Activated T-helper 2 cell treated with anti-CD3 and anti-CD28 coated beads, Interferon-gamma antibody, Interleukin-2, Interleukin-4, amounts not matched to agents 10 μg/mL and 5 μg/mL and 100 μg/mL, durations not matched to agents 14 hours and 24 hours and 36 hours (primary cell): ENCODE results near the gene HRH3. TPM values are rescaled to one million over a fixed set of nuclear protein-coding genes. Genes with fewer than 3 reads are reported as not detected.
A peak's percentile ranks its signal among the peaks of the same experiment; 100 is the strongest.

Source experiments
- DNase-seq: peaks from one replicate; pipeline ENCODE4 v3.0.0; 2021; ENCODE audit warnings: low spot score
- H3K27ac Mint-ChIP-seq: one replicate; pipeline ENCODE4 v1.8.0; 2021; ENCODE audit warnings: mixed read lengths
- H3K27me3 Mint-ChIP-seq: one replicate; pipeline ENCODE4 v1.8.0; 2021; ENCODE audit warnings: low read depth, mixed read lengths
- H3K36me3 Mint-ChIP-seq: one replicate; pipeline ENCODE4 v1.8.0; 2021; ENCODE audit warnings: low read depth, mixed read lengths
- H3K4me1 Mint-ChIP-seq: one replicate; pipeline ENCODE4 v1.8.0; 2021; ENCODE audit warnings: low read depth, mixed read lengths
- H3K4me3 Mint-ChIP-seq: one replicate; pipeline ENCODE4 v1.8.0; 2021; ENCODE audit warnings: low read depth, mild to moderate bottlenecking, moderate library complexity, mixed read lengths
- H3K9me3 Mint-ChIP-seq: one replicate; pipeline ENCODE4 v1.8.0; 2021; ENCODE audit warnings: mixed read lengths
- intact Hi-C: fragments of 100-400 bp; cut with micrococcal nuclease; formaldehyde crosslinking; loops from one replicate; pipeline ENCODE4 v1.15.1; 2023
- total RNA-seq: library from RNA; stranded (reverse); gene quantifications from 2 replicates; pipeline ENCODE4 v1.2.3, GENCODE V29; 2022

HRH3 gene
- total RNA-seq, 1 donor from 2014 or later, result not detected

DNA sequence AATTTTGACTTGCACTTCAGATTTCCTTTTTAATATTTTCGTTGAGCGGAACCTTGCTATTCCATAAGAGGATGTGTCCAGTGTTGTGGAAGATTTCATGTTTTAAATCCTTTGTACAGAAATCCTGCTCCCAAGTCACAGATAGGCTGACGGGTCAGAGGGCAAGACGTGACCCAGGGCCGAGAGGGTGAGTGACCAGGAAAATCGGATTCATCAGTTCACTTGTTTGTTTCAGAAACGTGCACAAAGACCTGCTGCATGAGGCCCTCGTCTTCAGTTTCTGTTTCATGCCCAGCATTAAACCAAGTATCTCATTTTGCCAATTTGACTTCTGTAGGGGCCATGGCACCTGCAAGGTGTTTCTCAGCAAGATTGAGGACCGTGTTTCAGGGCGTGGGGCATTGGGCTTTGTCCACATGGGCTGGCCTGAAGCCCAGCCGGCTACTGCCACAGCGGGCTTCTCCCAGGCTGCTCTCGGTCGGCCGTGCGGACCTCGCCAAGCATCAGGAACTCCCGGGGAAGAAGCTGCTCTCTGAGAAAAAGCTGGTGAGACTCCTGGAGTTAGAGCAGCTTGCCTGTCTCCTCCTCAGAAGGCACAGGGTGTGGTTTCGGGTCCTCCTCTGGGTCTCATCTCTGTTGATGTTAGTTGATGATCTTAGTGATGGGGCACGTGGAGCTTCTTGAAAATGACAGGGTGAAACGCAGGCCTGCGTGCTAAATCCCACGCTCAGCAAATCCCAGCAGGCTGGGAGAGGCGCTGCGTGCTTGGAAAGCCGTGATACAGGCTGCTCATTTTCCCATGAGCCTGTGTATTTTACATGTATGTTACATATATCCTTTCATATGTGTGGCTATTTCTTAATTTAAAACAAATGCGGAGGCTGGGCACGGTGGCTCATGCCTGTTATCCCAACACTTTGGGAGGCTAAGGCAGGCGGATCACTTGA, 26.7 kb downstream of the HRH3 start:
- Mint-ChIP-seq H3K27me3 (no peaks in the 10 kb centered on the region), H3K9me3 (no peaks in the 10 kb centered on the region), H3K4me3 (no peak overlapping the region), H3K27ac (no peak overlapping the region), H3K4me1 (no peaks in the 10 kb centered on the region), H3K36me3 (peaks cover 33% of the 10 kb centered on the region)
- intact Hi-C loops, result no loop called here
- no peak for DNase-seq

DNA sequence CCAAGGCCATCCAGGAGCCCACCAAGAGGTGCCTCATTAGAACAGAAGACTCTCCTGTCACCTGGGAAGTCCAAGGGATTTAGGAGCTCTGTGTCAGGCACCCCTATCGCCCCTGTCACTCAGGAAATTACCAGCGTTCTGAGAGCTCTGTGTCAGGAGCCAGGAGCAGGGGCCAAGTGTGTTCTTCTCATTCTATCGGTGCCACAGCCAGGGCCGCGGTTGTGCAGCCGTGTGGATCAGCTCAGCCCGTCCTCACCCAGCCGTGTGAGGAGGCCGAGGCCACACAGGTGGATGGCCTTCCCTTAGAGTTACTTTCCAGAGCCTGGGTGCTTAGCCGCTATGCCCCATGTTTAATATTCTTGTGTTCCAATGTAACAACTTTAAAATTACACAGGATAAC, 27.4 kb downstream of the HRH3 start:
- H3K4me3 Mint-ChIP-seq, result no peak overlapping the region
- H3K27me3 Mint-ChIP-seq, result no peaks in the 10 kb centered on the region
- peaks cover 1% of the 10 kb centered on the region for H3K4me1 Mint-ChIP-seq
- H3K27ac Mint-ChIP-seq, result no peak overlapping the region
- peaks cover 29% of the 10 kb centered on the region for H3K36me3 Mint-ChIP-seq
- no peak for DNase-seq
- intact Hi-C loops, result no loop called here
- H3K9me3 Mint-ChIP-seq, result no peaks in the 10 kb centered on the region

DNA sequence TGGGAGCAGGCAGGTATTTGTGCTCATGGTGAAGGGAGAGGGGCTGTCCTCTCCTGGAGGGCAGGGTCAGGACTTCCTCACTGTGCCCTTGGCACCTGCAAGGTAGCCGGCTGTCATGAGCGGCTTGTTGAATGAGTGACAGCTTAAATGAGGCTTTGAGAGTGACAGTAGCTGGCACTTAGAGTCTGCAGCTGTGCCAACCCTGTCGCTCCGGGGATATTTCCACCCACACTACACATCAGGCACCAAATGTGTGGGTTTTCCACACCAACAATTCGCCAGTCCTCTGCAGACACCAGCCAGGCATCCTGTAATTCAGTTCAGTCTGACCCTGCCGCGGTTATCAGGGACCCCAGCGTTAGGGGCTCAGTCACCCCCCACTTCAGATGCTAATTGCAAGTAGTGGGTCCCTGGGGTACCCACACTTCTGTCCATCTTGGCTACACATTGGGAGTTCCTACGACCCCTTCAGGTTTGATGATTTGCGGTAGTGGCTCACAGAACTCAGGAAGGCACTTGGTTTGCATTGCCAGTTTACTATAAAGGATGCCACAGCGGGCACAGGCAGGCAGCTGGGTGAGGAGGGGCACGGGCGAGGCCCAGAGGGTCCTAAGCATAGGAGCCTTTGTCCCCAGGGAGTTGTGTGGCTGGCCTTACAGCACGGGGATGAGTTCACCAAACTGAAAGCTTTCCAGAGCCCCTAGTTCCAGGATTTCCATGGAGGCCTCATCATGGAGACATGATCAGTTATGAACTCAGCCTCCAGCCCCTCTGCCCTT, 28.1 kb downstream of the HRH3 start:
- H3K4me1 Mint-ChIP-seq, result peaks cover 6% of the 10 kb centered on the region
- no peak overlapping the region for H3K27ac Mint-ChIP-seq
- intact Hi-C loops, result no loop called here
- H3K9me3 Mint-ChIP-seq, result no peaks in the 10 kb centered on the region
- no peak for DNase-seq
- no peak overlapping the region for H3K4me3 Mint-ChIP-seq
- H3K27me3 Mint-ChIP-seq, result no peaks in the 10 kb centered on the region
- H3K36me3 Mint-ChIP-seq, result peaks cover 26% of the 10 kb centered on the region

DNA sequence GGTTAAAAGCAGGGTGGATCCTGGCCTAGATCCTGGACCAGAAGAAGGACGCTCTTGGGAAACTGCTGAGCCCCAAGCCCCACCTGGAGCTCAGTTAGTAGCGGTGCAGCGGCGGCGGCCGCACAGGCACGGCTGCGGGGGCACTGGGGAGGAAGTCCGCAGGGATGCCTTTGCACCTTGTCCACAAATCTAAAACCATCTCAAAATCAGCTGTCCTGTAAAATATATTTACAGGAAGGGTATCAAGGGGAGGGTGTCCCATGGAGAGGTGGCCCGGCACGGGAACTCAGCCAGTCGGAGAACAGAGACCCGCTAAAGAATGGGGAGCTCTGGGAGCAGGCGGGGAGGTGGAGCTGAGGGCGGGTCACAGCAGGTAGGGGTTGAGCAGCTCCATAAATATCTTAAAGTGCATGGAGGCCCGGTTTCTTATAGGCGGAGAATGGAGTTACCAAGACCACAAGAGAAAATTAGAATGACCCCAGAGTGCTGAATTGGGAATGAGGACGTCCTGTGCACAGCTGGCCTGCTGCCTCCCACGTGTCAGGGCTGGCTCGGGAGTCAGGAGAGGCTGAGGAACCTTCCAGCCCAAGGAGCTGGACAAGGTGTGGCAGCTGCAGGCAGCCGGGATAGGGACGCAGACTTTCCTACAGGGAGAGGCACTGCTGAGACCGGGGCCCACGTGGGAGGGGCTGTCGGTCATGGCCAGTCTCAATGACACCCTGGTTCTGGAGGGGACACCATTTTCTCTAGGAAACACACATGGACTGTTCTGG, 29.3 kb downstream of the HRH3 start:
- no peak overlapping the region for H3K27ac Mint-ChIP-seq
- H3K4me3 Mint-ChIP-seq, result no peak overlapping the region
- no peaks in the 10 kb centered on the region for H3K27me3 Mint-ChIP-seq
- H3K36me3 Mint-ChIP-seq, result peaks cover 25% of the 10 kb centered on the region
- no peak for DNase-seq
- no peaks in the 10 kb centered on the region for H3K9me3 Mint-ChIP-seq
- H3K4me1 Mint-ChIP-seq, result peaks cover 9% of the 10 kb centered on the region
- intact Hi-C loops, result no loop called here

DNA sequence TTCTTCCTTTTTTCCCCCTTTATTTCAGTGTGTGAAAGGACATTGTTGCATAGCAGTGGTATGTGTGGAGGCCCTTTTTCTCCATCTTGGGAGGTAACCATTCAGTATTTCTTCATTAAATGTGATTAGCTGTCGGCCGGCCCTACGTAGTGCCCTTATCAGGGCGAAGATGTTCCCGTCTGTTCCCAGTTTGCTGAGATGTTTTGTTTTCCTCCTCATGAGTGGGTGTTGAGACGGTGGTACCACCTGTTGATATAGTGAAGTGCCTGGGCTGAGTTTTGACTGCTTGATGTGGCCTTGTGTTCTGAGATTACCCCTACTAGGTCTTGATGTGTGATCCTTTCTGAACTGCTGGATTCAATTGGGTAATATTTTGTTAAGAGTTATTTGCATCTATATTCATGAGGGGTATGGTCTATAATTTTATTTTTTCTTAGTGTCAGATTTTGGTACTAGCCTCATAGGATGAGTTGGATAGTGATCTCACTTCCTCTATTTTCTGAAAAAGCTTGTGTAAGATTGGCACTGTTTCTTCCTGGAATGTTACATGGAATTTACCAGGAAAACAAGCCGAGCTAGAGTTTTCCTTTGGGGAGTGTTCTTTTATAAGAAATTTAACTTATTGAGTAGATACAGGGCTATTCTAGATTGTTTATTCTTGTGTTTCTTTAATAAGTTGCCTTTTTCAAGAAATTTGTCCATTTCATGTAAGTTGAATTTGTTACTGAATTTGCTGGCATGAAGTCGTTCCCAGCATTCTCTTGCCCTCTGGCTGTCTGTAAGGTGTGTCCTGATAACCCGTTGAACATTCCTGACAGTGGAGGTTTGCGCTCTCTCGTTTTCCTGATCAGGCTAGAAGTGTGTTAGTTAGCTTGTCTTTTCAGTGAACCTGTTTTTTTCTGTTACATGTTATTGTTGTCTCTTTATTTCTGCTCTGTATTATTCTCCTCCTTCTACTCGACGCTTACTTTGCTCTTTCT, 32.9 kb downstream of the HRH3 start:
- no peak for DNase-seq
- peaks cover 14% of the 10 kb centered on the region for H3K36me3 Mint-ChIP-seq
- H3K9me3 Mint-ChIP-seq, result no peaks in the 10 kb centered on the region
- peak overlapping the region; percentile 6 for H3K27ac Mint-ChIP-seq
- intact Hi-C loops, result no loop called here
- H3K4me3 Mint-ChIP-seq, result no peak overlapping the region
- H3K27me3 Mint-ChIP-seq, result no peaks in the 10 kb centered on the region
- peaks cover 19% of the 10 kb centered on the region for H3K4me1 Mint-ChIP-seq

DNA sequence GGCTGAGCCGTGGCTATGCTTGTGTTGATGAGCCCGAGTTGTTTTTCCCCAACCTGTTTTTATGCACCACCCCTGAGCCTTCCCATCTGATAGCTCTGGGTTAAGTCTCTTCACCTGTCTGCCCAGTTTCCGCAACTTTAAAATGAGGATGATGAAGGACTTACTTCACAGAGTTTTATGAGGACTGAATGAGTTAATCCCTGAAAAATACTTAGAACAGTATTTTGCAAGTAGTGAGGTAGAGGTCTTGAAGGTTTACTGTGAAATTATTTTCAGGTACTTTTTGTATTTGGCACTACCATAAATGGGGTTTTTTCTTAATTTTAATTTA, 34.0 kb downstream of the HRH3 start:
- H3K27me3 Mint-ChIP-seq, result no peaks in the 10 kb centered on the region
- intact Hi-C loops, result no loop called here
- H3K9me3 Mint-ChIP-seq, result no peaks in the 10 kb centered on the region
- no peak overlapping the region for H3K27ac Mint-ChIP-seq
- H3K4me1 Mint-ChIP-seq, result peaks cover 24% of the 10 kb centered on the region
- H3K4me3 Mint-ChIP-seq, result peak overlapping the region; percentile 13
- peaks cover 20% of the 10 kb centered on the region for H3K36me3 Mint-ChIP-seq
- DNase-seq, result no peak

DNA sequence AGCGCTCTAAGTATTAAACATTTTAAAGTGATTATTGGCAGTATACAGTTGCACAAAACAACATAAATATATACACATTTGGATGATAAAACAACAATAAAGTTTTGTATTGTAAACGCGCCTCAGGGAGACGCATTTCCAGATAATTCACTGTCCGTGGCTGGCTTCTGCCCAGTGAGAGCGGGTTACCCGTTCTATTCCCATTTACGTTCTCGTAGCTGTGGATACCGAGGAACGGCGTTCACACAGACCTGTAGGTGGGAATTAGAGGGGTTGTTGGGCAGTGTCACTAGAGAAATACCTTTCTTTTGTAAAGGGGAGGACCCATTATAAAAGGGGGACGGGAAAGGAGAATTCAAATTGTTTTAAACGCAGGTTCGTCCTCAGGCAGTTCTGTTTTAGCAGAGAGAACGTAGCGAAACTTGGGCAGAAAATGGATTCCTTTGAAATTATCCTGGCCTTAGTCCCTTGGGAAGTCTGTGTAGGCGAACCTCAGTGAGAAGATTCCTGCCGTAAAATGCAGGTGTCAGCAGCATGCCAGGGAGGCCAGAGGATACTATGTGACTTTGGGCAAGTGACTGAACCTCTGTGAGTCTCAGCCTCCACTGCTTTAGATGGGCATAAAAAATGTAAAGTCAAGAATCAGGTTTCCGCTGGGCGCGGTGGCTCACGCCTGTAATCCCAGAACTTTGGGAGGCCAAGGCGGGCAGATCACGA, 36.5 kb downstream of the HRH3 start:
- intact Hi-C loops, result loop anchor here (2.0 kb wide), 2 partner anchors 55 to 61 kb away; partner anchors contain the start of genes LSM14B and OSBPL2
- Mint-ChIP-seq H3K4me3 (peak overlapping the region; percentile 91), H3K27me3 (no peaks in the 10 kb centered on the region), H3K27ac (peak overlapping the region; percentile 85), H3K9me3 (no peaks in the 10 kb centered on the region), H3K36me3 (peaks cover 14% of the 10 kb centered on the region), H3K4me1 (peaks cover 24% of the 10 kb centered on the region)
- no peak for DNase-seq

DNA sequence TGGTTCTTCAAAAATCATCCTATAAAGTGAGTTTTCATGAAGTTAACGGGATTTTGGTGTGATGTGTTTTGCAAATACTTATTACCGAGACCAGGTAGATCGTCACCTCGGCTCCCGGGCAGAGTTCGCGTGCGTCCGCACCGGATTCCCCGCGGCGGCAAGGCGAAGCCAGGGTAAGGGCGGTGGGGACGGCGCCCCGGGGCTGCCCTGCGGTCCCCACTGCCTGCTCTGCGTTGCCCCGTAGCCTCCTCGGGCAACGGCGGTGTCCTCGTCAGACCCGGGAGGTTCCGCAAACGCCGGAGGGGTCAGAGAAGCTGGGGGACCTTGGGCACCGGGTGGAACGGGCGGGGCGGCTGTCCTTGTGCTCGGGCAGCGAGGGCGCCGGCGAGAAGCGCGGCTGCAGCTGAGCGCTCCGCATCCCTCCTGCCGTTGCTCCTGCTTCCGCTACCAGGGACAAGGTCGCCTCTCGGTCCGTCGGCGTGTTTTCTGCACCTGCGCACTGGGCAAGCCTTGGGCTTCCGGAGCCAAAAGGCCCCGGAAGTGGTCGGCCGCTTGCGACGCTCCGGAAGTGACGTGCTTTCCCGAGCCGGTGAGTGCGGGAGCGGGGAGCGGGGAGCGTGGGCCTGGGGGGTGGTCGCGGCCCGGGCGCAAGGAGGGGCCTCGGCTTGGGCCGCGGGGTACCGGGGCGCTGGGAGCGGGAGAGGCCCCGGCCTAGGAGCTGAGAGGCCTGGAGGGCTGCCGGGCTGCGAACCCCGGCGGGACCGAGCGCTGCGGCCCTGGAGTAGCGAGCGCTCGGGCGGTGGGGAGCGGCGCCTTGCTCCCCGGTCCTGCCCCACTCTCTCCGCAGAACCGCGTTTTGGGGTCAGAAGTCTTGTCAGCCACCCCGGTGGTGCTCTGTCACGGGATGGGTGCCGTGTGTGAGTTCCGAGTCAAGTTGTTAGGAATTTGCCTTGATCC, 37.3 kb downstream of the HRH3 start, which contains the start of gene MTG2:
TSS of gene MTG2 (plus strand) at position 560 of the 957 bp plus-strand sequence. CDS start 10,393 bp downstream, outside the sequence.
- no peaks in the 10 kb centered on the region for H3K9me3 Mint-ChIP-seq
- peaks cover 14% of the 10 kb centered on the region for H3K36me3 Mint-ChIP-seq
- DNase-seq, result peak; percentile 93
- no peaks in the 10 kb centered on the region for H3K27me3 Mint-ChIP-seq
- peak within 1 kb of the TSS; percentile 89 for H3K27ac Mint-ChIP-seq
- peak within 1 kb of the TSS; percentile 91 for H3K4me3 Mint-ChIP-seq
- intact Hi-C loops, result loop anchor here (1.0 to 2.0 kb wide), 3 partner anchors 41 to 60 kb away; partner anchors contain the start of genes LSM14B and OSBPL2
- H3K4me1 Mint-ChIP-seq, result peaks cover 24% of the 10 kb centered on the region

DNA sequence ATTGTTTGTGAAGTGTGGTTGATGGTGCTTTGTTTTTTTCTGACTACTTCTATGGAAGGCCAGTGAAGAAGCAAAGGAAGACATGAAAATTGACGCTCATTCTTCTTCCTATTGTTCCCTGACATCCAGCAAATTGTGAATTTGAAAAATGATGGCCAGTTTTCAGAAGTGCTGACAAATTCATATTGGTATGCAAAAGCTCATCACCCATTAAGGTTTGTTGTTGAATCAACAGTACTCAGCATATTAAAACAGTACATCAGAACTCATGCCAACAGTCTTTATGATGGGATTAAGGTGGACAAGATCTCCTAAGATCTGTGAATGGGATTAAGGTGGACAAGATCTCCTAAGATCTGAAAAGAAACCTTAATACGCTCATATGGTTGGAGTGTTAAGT, 38.3 kb downstream of the HRH3 start:
- Mint-ChIP-seq H3K36me3 (peaks cover 14% of the 10 kb centered on the region), H3K27ac (peak overlapping the region; percentile 89), H3K9me3 (no peaks in the 10 kb centered on the region), H3K4me1 (peaks cover 17% of the 10 kb centered on the region), H3K27me3 (no peaks in the 10 kb centered on the region), H3K4me3 (peak overlapping the region; percentile 91)
- intact Hi-C loops, result loop anchor here (1.0 to 2.0 kb wide), 3 partner anchors 41 to 59 kb away; partner anchors contain the start of genes LSM14B and OSBPL2
- no peak for DNase-seq

DNA sequence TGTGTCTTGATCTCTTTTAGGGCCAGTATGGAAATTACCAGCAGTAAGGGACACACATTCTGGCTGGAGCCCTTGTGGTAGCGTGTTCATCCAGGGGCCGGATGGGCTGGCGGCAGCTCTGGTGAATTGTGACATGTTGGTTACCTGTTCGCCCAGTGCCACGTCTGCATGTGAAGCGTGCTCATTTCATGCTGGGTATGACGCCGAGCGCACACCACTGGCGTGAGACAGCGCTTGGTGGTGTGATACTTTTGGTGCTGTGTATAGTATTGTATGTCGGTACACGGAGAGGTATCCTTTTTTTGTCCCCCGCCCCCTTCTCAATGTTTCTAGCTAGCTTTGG, 40.9 kb downstream of the HRH3 start:
- H3K4me1 Mint-ChIP-seq, result peaks cover 11% of the 10 kb centered on the region
- no peak overlapping the region for H3K4me3 Mint-ChIP-seq
- H3K27ac Mint-ChIP-seq, result no peak overlapping the region
- no peaks in the 10 kb centered on the region for H3K9me3 Mint-ChIP-seq
- no peak for DNase-seq
- intact Hi-C loops, result no loop called here
- peaks cover 20% of the 10 kb centered on the region for H3K36me3 Mint-ChIP-seq
- H3K27me3 Mint-ChIP-seq, result no peaks in the 10 kb centered on the region
